MM.1S (cell line): ENCODE results near the gene EXOSC1.
"Not testable (repeated sequence)": the region's sequence is repeated elsewhere in the genome, so short reads cannot be mapped to it uniquely, and the experiment has no call there.

Experiments used
- DNase-seq: peaks from one replicate; pipeline ENCODE4 v3.0.0-alpha.2; 2015
- H2AFZ ChIP-seq: fragments of 300-600 bp; sonication (generic); 2 replicates; pipeline ENCODE4 v1.6.0; 2016; ENCODE audit warnings: antibody characterized with exemption, low read length
- H3F3A ChIP-seq: fragments of 300-600 bp; sonication (generic); 2 replicates; pipeline ENCODE4 v1.6.1; 2016; ENCODE audit warnings: mild to moderate bottlenecking, antibody characterized with exemption, low read length, moderate library complexity, mixed read lengths; ENCODE audit not compliant: insufficient read depth
- H3K27ac ChIP-seq: fragments of 300-600 bp; sonication (generic); 2 replicates; pipeline ENCODE4 v1.5.1; 2016; ENCODE audit warnings: mild to moderate bottlenecking, low read length
- H3K27me3 ChIP-seq: fragments of 300-600 bp; sonication (generic); replicated peaks from 2 replicates; pipeline ENCODE4 v1.6.0; 2016; ENCODE audit warnings: low read length; ENCODE audit not compliant: insufficient read depth
- H3K36me3 ChIP-seq: fragments of 300-600 bp; sonication (generic); replicated peaks from 2 replicates; pipeline ENCODE4 v1.6.1; 2016; ENCODE audit warnings: mild to moderate bottlenecking, low read length, mixed read lengths; ENCODE audit not compliant: insufficient read depth
- H3K4me1 ChIP-seq: fragments of 300-600 bp; sonication (generic); 2 replicates; pipeline ENCODE4 v1.6.1; 2016; ENCODE audit warnings: low read length, mixed read lengths
- H3K4me2 ChIP-seq: fragments of 300-600 bp; sonication (generic); 2 replicates; pipeline ENCODE4 v1.6.0; 2016; ENCODE audit warnings: low read depth, low read length
- H3K4me3 ChIP-seq: fragments of 300-600 bp; sonication (generic); 2 replicates; pipeline ENCODE4 v1.5.1; 2016; ENCODE audit warnings: low read length, mixed read lengths
- H3K79me2 ChIP-seq: fragments of 300-600 bp; sonication (generic); 2 replicates; pipeline ENCODE4 v1.6.1; 2016; ENCODE audit warnings: mixed run types, low read length, mixed read lengths
- H3K9ac ChIP-seq: fragments of 300-600 bp; sonication (generic); 2 replicates; pipeline ENCODE4 v1.6.1; 2016; ENCODE audit warnings: low read length, mixed read lengths
- H3K9me2 ChIP-seq: fragments of 300-600 bp; sonication (generic); replicated peaks from 2 replicates; pipeline ENCODE4 v1.6.1; 2016; ENCODE audit warnings: mild to moderate bottlenecking, low read length, mixed read lengths; ENCODE audit not compliant: insufficient read depth
- H3K9me3 ChIP-seq: fragments of 300-600 bp; sonication (generic); replicated peaks from 2 replicates; pipeline ENCODE4 v1.6.1; 2016; ENCODE audit warnings: mild to moderate bottlenecking, low read length, mixed read lengths; ENCODE audit not compliant: insufficient read depth
- H4K20me1 ChIP-seq: fragments of 300-600 bp; sonication (generic); 2 replicates; pipeline ENCODE4 v1.6.1; 2016; ENCODE audit warnings: mild to moderate bottlenecking, low read length, moderate library complexity, mixed read lengths; ENCODE audit not compliant: insufficient read depth
- EZH2 ChIP-seq: fragments of 300-600 bp; sonication (generic); optimal IDR thresholded peaks from 2 replicates; pipeline ENCODE3; 2017; ENCODE audit warnings: low read depth, mild to moderate bottlenecking, antibody characterized with exemption, low read length, mixed read lengths
- EZH2phosphoT487 ChIP-seq: fragments of 300-600 bp; sonication (generic); IDR thresholded peaks from 2 replicates; pipeline ENCODE4 v1.6.1; 2018; ENCODE audit warnings: antibody characterized with exemption, low read length
- TF ChIP-seq, protein P1 (sequence below): fragments of 300-600 bp; sonication (generic); IDR thresholded peaks from 2 replicates; pipeline ENCODE4 v1.5.1; 2016; ENCODE audit warnings: antibody characterized with exemption, low read length, mixed read lengths

EXOSC1 gene

DNA sequence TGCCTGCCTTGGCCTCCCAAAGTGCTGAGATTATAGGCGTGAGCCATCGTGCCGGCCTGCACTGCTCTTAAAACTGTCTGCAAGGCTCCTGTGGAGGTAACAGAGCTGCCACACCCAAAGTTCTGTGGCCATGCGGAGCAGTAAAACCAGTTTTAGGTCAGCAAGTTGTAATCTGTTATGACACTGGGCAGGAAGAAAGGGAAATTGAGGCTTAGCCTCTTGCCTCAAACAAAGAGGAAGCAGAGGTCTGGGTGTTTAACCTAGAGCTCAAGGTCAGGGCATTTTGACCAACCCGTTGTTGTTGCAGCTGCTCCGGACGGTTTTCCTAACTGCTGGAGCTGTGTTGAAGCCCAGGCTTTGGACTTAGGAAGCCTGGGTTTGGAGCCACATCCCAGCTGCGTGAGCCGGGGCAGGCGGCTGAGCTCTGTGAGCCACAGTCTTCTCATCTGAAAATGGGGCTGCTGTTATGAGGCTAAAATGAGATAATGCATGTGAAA is 37.3 kb downstream of the EXOSC1 start:
- H3F3A ChIP-seq, result peaks cover 22% of the 10 kb centered on the region
- H3K27ac ChIP-seq, result no peak overlapping the region
- H3K4me1 ChIP-seq, result peaks cover 16% of the 10 kb centered on the region
- no peaks in the 10 kb centered on the region for H3K36me3 ChIP-seq
- no peak overlapping the region for H3K4me2 ChIP-seq
- H3K79me2 ChIP-seq, result no peaks in the 10 kb centered on the region
- no peak overlapping the region for H3K9ac ChIP-seq
- DNase-seq, result no peak
- no peak overlapping the region for H3K4me3 ChIP-seq
- H4K20me1 ChIP-seq, result no peaks in the 10 kb centered on the region
- no peak overlapping the region for H2AFZ ChIP-seq
- TF ChIP-seq EZH2phosphoT487 (no peak), EZH2 (no peak)
- TF ChIP-seq, protein P1, sequence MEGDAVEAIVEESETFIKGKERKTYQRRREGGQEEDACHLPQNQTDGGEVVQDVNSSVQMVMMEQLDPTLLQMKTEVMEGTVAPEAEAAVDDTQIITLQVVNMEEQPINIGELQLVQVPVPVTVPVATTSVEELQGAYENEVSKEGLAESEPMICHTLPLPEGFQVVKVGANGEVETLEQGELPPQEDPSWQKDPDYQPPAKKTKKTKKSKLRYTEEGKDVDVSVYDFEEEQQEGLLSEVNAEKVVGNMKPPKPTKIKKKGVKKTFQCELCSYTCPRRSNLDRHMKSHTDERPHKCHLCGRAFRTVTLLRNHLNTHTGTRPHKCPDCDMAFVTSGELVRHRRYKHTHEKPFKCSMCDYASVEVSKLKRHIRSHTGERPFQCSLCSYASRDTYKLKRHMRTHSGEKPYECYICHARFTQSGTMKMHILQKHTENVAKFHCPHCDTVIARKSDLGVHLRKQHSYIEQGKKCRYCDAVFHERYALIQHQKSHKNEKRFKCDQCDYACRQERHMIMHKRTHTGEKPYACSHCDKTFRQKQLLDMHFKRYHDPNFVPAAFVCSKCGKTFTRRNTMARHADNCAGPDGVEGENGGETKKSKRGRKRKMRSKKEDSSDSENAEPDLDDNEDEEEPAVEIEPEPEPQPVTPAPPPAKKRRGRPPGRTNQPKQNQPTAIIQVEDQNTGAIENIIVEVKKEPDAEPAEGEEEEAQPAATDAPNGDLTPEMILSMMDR, result no peak
- no peaks in the 10 kb centered on the region for H3K9me3 ChIP-seq
- no peaks in the 10 kb centered on the region for H3K27me3 ChIP-seq
- H3K9me2 ChIP-seq, result no peaks in the 10 kb centered on the region

DNA sequence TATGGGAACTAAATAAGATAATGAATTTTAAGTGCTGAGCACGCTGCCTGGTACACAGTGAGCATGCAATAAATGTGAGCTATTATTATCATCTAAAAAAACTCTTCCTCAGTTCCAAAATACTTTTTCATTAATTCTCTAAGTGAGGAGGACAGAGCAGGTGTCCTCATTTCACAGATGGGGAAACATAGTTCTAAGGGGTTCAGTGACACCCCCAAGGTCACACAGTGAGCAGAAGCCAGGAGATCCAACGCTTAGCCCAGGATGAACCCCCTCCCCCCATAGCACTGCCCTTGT is 37.9 kb downstream of the EXOSC1 start:
- H4K20me1 ChIP-seq, result no peaks in the 10 kb centered on the region
- H3K4me3 ChIP-seq, result peak overlapping the region; percentile 39; the same call in 1 of the 2 replicates
- H3K36me3 ChIP-seq, result no peaks in the 10 kb centered on the region
- H3K27me3 ChIP-seq, result no peaks in the 10 kb centered on the region
- peaks cover 16% of the 10 kb centered on the region for H3F3A ChIP-seq
- H3K4me2 ChIP-seq, result peak overlapping the region; percentile 77
- no peaks in the 10 kb centered on the region for H3K9me3 ChIP-seq
- no peaks in the 10 kb centered on the region for H3K9me2 ChIP-seq
- H3K79me2 ChIP-seq, result no peaks in the 10 kb centered on the region
- TF ChIP-seq, protein P1, result no peak
- TF ChIP-seq EZH2phosphoT487, result no peak
- no peak for TF ChIP-seq EZH2
- no peak for DNase-seq
- H3K9ac ChIP-seq, result 0 out of 2 replicates have a peak overlapping the region, but pooled peaks have one; percentile 19
- peak overlapping the region; percentile 85 for H2AFZ ChIP-seq
- peak overlapping the region; percentile 27; the same call in 1 of the 2 replicates for H3K27ac ChIP-seq
- peaks cover 10% of the 10 kb centered on the region for H3K4me1 ChIP-seq

DNA sequence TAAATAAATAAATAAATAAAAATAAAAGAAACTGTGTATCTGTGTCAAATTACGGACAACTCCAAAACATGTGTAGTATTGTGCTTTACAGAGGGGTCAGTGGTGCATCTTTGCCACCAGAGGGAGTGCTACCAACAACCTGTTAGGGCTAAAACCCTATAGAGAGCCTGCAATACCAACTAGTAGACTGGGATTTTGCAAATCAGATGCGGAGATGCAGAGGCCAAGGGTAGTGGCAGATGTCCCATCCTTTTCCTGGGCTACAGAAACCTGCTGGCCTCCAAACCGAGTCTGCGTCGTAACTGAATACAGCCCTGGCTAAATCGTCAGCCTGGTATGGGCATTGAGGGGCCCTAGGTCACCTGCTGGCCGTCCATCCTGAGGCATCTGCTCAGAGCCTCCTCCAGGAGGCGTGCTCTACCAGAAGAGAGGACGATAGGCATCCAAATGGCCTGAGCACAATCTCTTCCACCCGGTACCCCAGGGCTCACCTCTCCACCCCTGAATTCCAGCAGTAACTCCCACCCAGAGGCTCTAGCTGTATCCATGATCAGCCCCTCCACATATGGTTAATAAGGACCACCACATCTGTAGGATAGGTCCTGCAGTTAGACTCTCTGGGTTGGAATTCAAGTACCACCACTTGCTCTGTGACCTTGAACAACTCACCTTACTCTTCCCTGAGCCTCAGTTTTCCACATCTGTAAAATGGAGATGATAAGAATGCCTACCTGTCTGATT is 38.4 kb downstream of the EXOSC1 start:
- peak; percentile 87 for DNase-seq
- no peaks in the 10 kb centered on the region for H3K9me2 ChIP-seq
- H3K4me1 ChIP-seq, result peaks cover 5% of the 10 kb centered on the region
- H3K79me2 ChIP-seq, result no peaks in the 10 kb centered on the region
- no peaks in the 10 kb centered on the region for H4K20me1 ChIP-seq
- peaks cover 10% of the 10 kb centered on the region for H3F3A ChIP-seq
- H3K27ac ChIP-seq, result peak overlapping the region; percentile 27; the same call in 1 of the 2 replicates
- H3K4me3 ChIP-seq, result peak overlapping the region; percentile 39; the same call in 1 of the 2 replicates
- no peaks in the 10 kb centered on the region for H3K36me3 ChIP-seq
- no peaks in the 10 kb centered on the region for H3K27me3 ChIP-seq
- H3K9ac ChIP-seq, result peak overlapping the region; percentile 19; the same call in 1 of the 2 replicates
- peak overlapping the region; percentile 77 for H3K4me2 ChIP-seq
- no peaks in the 10 kb centered on the region for H3K9me3 ChIP-seq
- TF ChIP-seq EZH2 (no peak), EZH2phosphoT487 (no peak)
- TF ChIP-seq, protein P1, result peak; percentile 83
- peak overlapping the region; percentile 85 for H2AFZ ChIP-seq

DNA sequence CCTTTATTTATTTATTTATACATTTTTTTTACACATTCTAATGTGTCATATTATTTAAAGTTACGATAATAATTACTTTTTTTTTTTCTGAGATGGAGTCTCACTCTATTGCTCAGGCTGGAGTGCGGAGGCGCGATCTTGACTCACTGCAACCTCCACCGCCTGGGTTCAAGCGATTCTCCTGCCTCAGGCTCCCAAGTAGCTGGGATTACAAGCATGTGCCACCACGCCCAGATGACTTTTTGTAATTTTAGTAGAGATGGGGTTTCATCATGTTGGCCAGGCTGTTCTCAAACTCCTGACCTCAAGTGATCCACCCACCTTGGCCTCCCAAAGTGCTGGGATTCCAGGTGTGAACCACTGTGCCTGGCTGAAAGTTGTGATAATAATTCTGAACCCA is 39.3 kb downstream of the EXOSC1 start:
- H3K4me1 ChIP-seq, H3K9me2 ChIP-seq, H2AFZ ChIP-seq, DNase-seq, H3K36me3 ChIP-seq, H3K9ac ChIP-seq, H3K4me3 ChIP-seq, H3K9me3 ChIP-seq, H3K79me2 ChIP-seq, H3F3A ChIP-seq, H4K20me1 ChIP-seq, H3K27ac ChIP-seq, H3K27me3 ChIP-seq: not testable (repeated sequence)
- peak overlapping the region; percentile 77; the same call in 1 of the 2 replicates for H3K4me2 ChIP-seq
